HepG2 (cell line): Measurements from ENCODE around the gene PPDPF. TPM values are rescaled to one million over a fixed set of nuclear protein-coding genes. Genes with fewer than 3 reads are reported as not detected.

Experiments used
- BHLHE40 ChIP-seq: IDR thresholded peaks from 2 replicates; pipeline ENCODE4 v1.6.1; 2011; ENCODE audit warnings: low read length, improper control_type of control experiment
- GRHL1 ChIP-seq: sonication (generic); formaldehyde crosslinking; conservative IDR thresholded peaks from 2 replicates; pipeline ENCODE4 v1.8.0; 2022; ENCODE audit warnings: missing genetic modification reagents
- HMG20A ChIP-seq: IDR thresholded peaks from 2 replicates; pipeline ENCODE4 v1.6.1; 2016; ENCODE audit warnings: borderline replicate concordance
- HOXA9 ChIP-seq: sonication (generic); formaldehyde crosslinking; IDR thresholded peaks from 2 replicates; pipeline ENCODE4 v1.8.1; 2022; ENCODE audit warnings: missing genetic modification reagents, mild to moderate bottlenecking, moderate library complexity, borderline replicate concordance
- NFKB2 ChIP-seq: sonication (generic); formaldehyde crosslinking; IDR thresholded peaks from 2 replicates; pipeline ENCODE4 v1.4.0; 2020; ENCODE audit warnings: missing genetic modification reagents, borderline replicate concordance
- PRMT3 ChIP-seq: sonication (generic); formaldehyde crosslinking; IDR thresholded peaks from 2 replicates; pipeline ENCODE4 v1.8.1; 2022; ENCODE audit warnings: low read depth, mild to moderate bottlenecking, moderate library complexity, missing genetic modification reagents, borderline replicate concordance
- REPIN1 ChIP-seq: sonication (generic); formaldehyde crosslinking; IDR thresholded peaks from 2 replicates; pipeline ENCODE4 v1.8.0; 2022; ENCODE audit warnings: missing genetic modification reagents, low read depth, mild to moderate bottlenecking, borderline replicate concordance
- SKI ChIP-seq: fragments of 450-650 bp; IDR thresholded peaks from one replicate; pipeline ENCODE4 v1.6.1; 2018; ENCODE audit warnings: mild to moderate bottlenecking; ENCODE audit not compliant: partially characterized antibody
- SMAD1 ChIP-seq: sonication (generic); formaldehyde crosslinking; IDR thresholded peaks from 2 replicates; pipeline ENCODE4 v1.4.0; 2020; ENCODE audit warnings: missing genetic modification reagents, low read depth, mild to moderate bottlenecking, borderline replicate concordance
- TCF7L2 ChIP-seq: IDR thresholded peaks from 2 replicates; pipeline ENCODE4 v1.6.1; 2011; ENCODE audit warnings: mild to moderate bottlenecking, low read depth, low read length, moderate library complexity
- TOE1 ChIP-seq: sonication (generic); formaldehyde crosslinking; IDR thresholded peaks from 2 replicates; pipeline ENCODE4 v1.4.0; 2020; ENCODE audit warnings: mild to moderate bottlenecking, missing genetic modification reagents
- ZFP36L1 ChIP-seq: sonication (generic); formaldehyde crosslinking; IDR thresholded peaks from 2 replicates; pipeline ENCODE4 v1.8.0; 2022; ENCODE audit warnings: mild to moderate bottlenecking, missing genetic modification reagents, moderate library complexity
- ZNF138 ChIP-seq: sonication (generic); formaldehyde crosslinking; IDR thresholded peaks from 2 replicates; pipeline ENCODE4 v1.5.0; 2020; ENCODE audit warnings: mild to moderate bottlenecking, low read depth, missing genetic modification reagents
- ZNF160 ChIP-seq: sonication (generic); formaldehyde crosslinking; IDR thresholded peaks from 2 replicates; pipeline ENCODE4 v1.8.0; 2022; ENCODE audit warnings: mild to moderate bottlenecking, inconsistent platforms, missing genetic modification reagents
- ZNF24 ChIP-seq: fragments of 450-650 bp; IDR thresholded peaks from 2 replicates; pipeline ENCODE4 v1.6.1; 2017; ENCODE audit warnings: antibody characterized with exemption, mild to moderate bottlenecking
- ZNF468 ChIP-seq: sonication (generic); formaldehyde crosslinking; IDR thresholded peaks from 2 replicates; pipeline ENCODE4 v1.8.0; 2022; ENCODE audit warnings: mild to moderate bottlenecking, moderate library complexity, missing genetic modification reagents
- polyA plus RNA-seq, 8 experiments: library from polyadenylated mRNA; depleted of rRNA in 3 of 8; stranded (reverse) in 7 of 8; unstranded in 1 of 8; fragments of >200 nt; fragmentation: Illumina TruSeq in 4 of 8; extraction: Trizol in 4 of 8; gene quantifications; 2 replicates each; pipeline versions ENCODE4 v1.2.1 to v1.2.3, GENCODE V29; 2011 to 2016; ENCODE audit warnings: low read depth in 4 of 8, missing spikeins in 1 of 8, mixed read lengths in 1 of 8; ENCODE audit not compliant: insufficient read depth in 1 of 8
- total RNA-seq, 5 experiments: library from RNA; depleted of rRNA; stranded (reverse); fragments of >200 nt; fragmentation: Illumina TruSeq; extraction: Trizol; gene quantifications; 2 replicates each; pipeline ENCODE4 v1.2.3, GENCODE V29; 2016; ENCODE audit warnings: low read depth in 1 of 5
- TF ChIP-seq, protein P1 (sequence below): sonication (generic); formaldehyde crosslinking; IDR thresholded peaks from 2 replicates; pipeline ENCODE4 v1.8.1; 2023; ENCODE audit warnings: mild to moderate bottlenecking, missing genetic modification reagents
- TF ChIP-seq, protein P2 (sequence below): sonication (generic); formaldehyde crosslinking; IDR thresholded peaks from 2 replicates; pipeline ENCODE4 v1.4.0; 2020; ENCODE audit warnings: missing genetic modification reagents

The PPDPF gene
- total and polyA plus RNA-seq, 2 of the 13 experiments (the other 11 are each of a cell fraction or from before 2014, with no cell fraction given) = 1.8 to 7.0 TPM

- TF ChIP-seq NFKB2 (CRISPR knock-in tag) (peak; percentile 61; the same call in 1 of the 2 replicates), PRMT3 (CRISPR knock-in tag) (no peak), REPIN1 (no peak), ZNF160 (CRISPR knock-in tag) (no peak), TCF7L2 (no peak), ZNF138 (no peak), BHLHE40 (no peak), SKI (no peak), ZFP36L1 (CRISPR knock-in tag) (no peak), SMAD1 (CRISPR knock-in tag) (no peak), HMG20A (CRISPR knock-in tag) (no peak), ZNF468 (CRISPR knock-in tag) (no peak), ZNF24 (no peak), GRHL1 (no peak), HOXA9 (CRISPR knock-in tag) (no peak), TOE1 (no peak)
- TF ChIP-seq, protein P1, sequence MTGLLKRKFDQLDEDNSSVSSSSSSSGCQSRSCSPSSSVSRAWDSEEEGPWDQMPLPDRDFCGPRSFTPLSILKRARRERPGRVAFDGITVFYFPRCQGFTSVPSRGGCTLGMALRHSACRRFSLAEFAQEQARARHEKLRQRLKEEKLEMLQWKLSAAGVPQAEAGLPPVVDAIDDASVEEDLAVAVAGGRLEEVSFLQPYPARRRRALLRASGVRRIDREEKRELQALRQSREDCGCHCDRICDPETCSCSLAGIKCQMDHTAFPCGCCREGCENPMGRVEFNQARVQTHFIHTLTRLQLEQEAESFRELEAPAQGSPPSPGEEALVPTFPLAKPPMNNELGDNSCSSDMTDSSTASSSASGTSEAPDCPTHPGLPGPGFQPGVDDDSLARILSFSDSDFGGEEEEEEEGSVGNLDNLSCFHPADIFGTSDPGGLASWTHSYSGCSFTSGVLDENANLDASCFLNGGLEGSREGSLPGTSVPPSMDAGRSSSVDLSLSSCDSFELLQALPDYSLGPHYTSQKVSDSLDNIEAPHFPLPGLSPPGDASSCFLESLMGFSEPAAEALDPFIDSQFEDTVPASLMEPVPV = no peak
- TF ChIP-seq, protein P2, sequence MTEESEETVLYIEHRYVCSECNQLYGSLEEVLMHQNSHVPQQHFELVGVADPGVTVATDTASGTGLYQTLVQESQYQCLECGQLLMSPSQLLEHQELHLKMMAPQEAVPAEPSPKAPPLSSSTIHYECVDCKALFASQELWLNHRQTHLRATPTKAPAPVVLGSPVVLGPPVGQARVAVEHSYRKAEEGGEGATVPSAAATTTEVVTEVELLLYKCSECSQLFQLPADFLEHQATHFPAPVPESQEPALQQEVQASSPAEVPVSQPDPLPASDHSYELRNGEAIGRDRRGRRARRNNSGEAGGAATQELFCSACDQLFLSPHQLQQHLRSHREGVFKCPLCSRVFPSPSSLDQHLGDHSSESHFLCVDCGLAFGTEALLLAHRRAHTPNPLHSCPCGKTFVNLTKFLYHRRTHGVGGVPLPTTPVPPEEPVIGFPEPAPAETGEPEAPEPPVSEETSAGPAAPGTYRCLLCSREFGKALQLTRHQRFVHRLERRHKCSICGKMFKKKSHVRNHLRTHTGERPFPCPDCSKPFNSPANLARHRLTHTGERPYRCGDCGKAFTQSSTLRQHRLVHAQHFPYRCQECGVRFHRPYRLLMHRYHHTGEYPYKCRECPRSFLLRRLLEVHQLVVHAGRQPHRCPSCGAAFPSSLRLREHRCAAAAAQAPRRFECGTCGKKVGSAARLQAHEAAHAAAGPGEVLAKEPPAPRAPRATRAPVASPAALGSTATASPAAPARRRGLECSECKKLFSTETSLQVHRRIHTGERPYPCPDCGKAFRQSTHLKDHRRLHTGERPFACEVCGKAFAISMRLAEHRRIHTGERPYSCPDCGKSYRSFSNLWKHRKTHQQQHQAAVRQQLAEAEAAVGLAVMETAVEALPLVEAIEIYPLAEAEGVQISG (CRISPR knock-in tag) = no peak
Measured at GRCh38 chr20:63554361-63555278, 34.1 kb downstream of the PPDPF start (continued).
